Ishikawa (cell line): ENCODE data around the gene TFF3.

Experiments used
- CEBPB ChIP-seq: IDR thresholded peaks from 2 replicates; pipeline ENCODE4 v1.6.1; 2012
- CREB1 ChIP-seq: IDR thresholded peaks from 2 replicates; pipeline ENCODE4 v1.6.1; 2012; ENCODE audit warnings: low read depth
- EGR1 ChIP-seq: IDR thresholded peaks from 2 replicates; pipeline ENCODE4 v1.6.1; 2012
- EP300 ChIP-seq: IDR thresholded peaks from 2 replicates; pipeline ENCODE4 v1.6.1; 2012; ENCODE audit warnings: borderline replicate concordance
- FOXM1 ChIP-seq: IDR thresholded peaks from 2 replicates; pipeline ENCODE4 v1.6.1; 2012; ENCODE audit warnings: low read depth, borderline replicate concordance
- MAX ChIP-seq: IDR thresholded peaks from 2 replicates; pipeline ENCODE4 v1.6.1; 2012
- NFIC ChIP-seq: IDR thresholded peaks from 2 replicates; pipeline ENCODE4 v1.6.1; 2012
- RAD21 ChIP-seq: IDR thresholded peaks from 2 replicates; pipeline ENCODE4 v1.6.1; 2012; ENCODE audit warnings: low read depth
- REST ChIP-seq: IDR thresholded peaks from 2 replicates; pipeline ENCODE4 v1.6.1; 2012; ENCODE audit warnings: low read depth, mild to moderate bottlenecking
- TAF1 ChIP-seq: IDR thresholded peaks from 2 replicates; pipeline ENCODE4 v1.6.1; 2012; ENCODE audit warnings: low read depth, mild to moderate bottlenecking
- TCF12 ChIP-seq: IDR thresholded peaks from 2 replicates; pipeline ENCODE4 v1.6.1; 2012; ENCODE audit warnings: low read depth
- TEAD4 ChIP-seq: IDR thresholded peaks from 2 replicates; pipeline ENCODE4 v1.6.1; 2012
- USF1 ChIP-seq: IDR thresholded peaks from 2 replicates; pipeline ENCODE4 v1.6.1; 2012
- YY1 ChIP-seq: IDR thresholded peaks from 2 replicates; pipeline ENCODE4 v1.6.1; 2012; ENCODE audit warnings: low read depth
- ZBTB7A ChIP-seq: IDR thresholded peaks from 2 replicates; pipeline ENCODE4 v1.6.1; 2012; ENCODE audit warnings: low read depth

The TFF3 gene

GRCh38 chr21:42307106-42307505, 8.1 kb downstream of the TFF3 start:
- TF ChIP-seq CREB1 (no peak), FOXM1 (no peak), RAD21 (no peak), EGR1 (no peak), EP300 (no peak), YY1 (no peak), ZBTB7A (no peak), CEBPB (no peak), TAF1 (no peak), MAX (no peak)

GRCh38 chr21:42306366-42307035, 8.7 kb downstream of the TFF3 start:
- TF ChIP-seq USF1 (no peak), TEAD4 (no peak), TAF1 (no peak), CREB1 (no peak), REST (no peak), CEBPB (no peak), YY1 (no peak), FOXM1 (no peak), EGR1 (no peak), ZBTB7A (no peak), RAD21 (no peak), TCF12 (no peak), NFIC (no peak), EP300 (no peak), MAX (no peak)

- TF ChIP-seq FOXM1 (no peak), MAX (no peak), ZBTB7A (no peak)
Observed at GRCh38 chr21:42305707-42306147, 9.5 kb downstream of the TFF3 start.

- TF ChIP-seq REST (no peak), FOXM1 (no peak), ZBTB7A (no peak), TAF1 (no peak), EGR1 (no peak), CREB1 (no peak), TCF12 (no peak), CEBPB (no peak), USF1 (no peak), EP300 (no peak), YY1 (no peak), RAD21 (no peak), NFIC (no peak)
Observed at GRCh38 chr21:42304556-42305454, 10.4 kb downstream of the TFF3 start.

- TF ChIP-seq RAD21 = no peak
- no peak for TF ChIP-seq TCF12
- no peak for TF ChIP-seq TEAD4
- TF ChIP-seq USF1 = no peak
- TF ChIP-seq YY1 = no peak
Observed at GRCh38 chr21:42303443-42303842, 11.8 kb downstream of the TFF3 start.
